ENCODE results near the gene SMYD3. TPM values are rescaled to one million over a fixed set of nuclear protein-coding genes. Genes with fewer than 3 reads are reported as not detected.

Gene SMYD3
- total RNA-seq, 1 donor from 2014 or later, result 35.4 TPM

GRCh38 chr1:245835386-245835785 lies 671.7 kb downstream of the SMYD3 start:
- TF ChIP-seq, protein P1, sequence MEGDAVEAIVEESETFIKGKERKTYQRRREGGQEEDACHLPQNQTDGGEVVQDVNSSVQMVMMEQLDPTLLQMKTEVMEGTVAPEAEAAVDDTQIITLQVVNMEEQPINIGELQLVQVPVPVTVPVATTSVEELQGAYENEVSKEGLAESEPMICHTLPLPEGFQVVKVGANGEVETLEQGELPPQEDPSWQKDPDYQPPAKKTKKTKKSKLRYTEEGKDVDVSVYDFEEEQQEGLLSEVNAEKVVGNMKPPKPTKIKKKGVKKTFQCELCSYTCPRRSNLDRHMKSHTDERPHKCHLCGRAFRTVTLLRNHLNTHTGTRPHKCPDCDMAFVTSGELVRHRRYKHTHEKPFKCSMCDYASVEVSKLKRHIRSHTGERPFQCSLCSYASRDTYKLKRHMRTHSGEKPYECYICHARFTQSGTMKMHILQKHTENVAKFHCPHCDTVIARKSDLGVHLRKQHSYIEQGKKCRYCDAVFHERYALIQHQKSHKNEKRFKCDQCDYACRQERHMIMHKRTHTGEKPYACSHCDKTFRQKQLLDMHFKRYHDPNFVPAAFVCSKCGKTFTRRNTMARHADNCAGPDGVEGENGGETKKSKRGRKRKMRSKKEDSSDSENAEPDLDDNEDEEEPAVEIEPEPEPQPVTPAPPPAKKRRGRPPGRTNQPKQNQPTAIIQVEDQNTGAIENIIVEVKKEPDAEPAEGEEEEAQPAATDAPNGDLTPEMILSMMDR (IDR thresholded peaks at IDR 0.05; ENCODE audit: unreplicated experiment), result no peak
- H3K4me1 Mint-ChIP-seq (ENCODE audit: unreplicated experiment), result no peaks in the 10 kb centered on the region
- no peak overlapping the region for H3K27ac Mint-ChIP-seq (ENCODE audit: unreplicated experiment)
- no peaks in the 10 kb centered on the region for H3K9me3 Mint-ChIP-seq (ENCODE audit: unreplicated experiment)
- DNase-seq (ENCODE audit: low spot score), result no peak
- H3K4me3 Mint-ChIP-seq (ENCODE audit: unreplicated experiment), result no peak overlapping the region
- H3K27me3 Mint-ChIP-seq (ENCODE audit: unreplicated experiment), result no peaks in the 10 kb centered on the region
- H3K36me3 Mint-ChIP-seq (ENCODE audit: low read depth, unreplicated experiment), result no peaks in the 10 kb centered on the region

GRCh38 chr1:245834002-245834401 lies 673.1 kb downstream of the SMYD3 start:
- no peaks in the 10 kb centered on the region for H3K4me1 Mint-ChIP-seq (ENCODE audit: unreplicated experiment)

GRCh38 chr1:245832771-245833527 lies 674.1 kb downstream of the SMYD3 start:
- Mint-ChIP-seq H3K36me3 (ENCODE audit: low read depth, unreplicated experiment) (no peaks in the 10 kb centered on the region), H3K9me3 (ENCODE audit: unreplicated experiment) (no peaks in the 10 kb centered on the region), H3K27me3 (ENCODE audit: unreplicated experiment) (no peaks in the 10 kb centered on the region), H3K27ac (ENCODE audit: unreplicated experiment) (no peak overlapping the region), H3K4me1 (ENCODE audit: unreplicated experiment) (no peaks in the 10 kb centered on the region), H3K4me3 (ENCODE audit: unreplicated experiment) (no peak overlapping the region)
- TF ChIP-seq, protein P1 (IDR thresholded peaks at IDR 0.05; ENCODE audit: unreplicated experiment), result no peak
- no peak for DNase-seq (ENCODE audit: low spot score)

More at GRCh38 chr1:245834002-245834401, 673.1 kb downstream of the SMYD3 start:
- no peaks in the 10 kb centered on the region for H3K36me3 Mint-ChIP-seq (ENCODE audit: low read depth, unreplicated experiment)
- H3K4me3 Mint-ChIP-seq (ENCODE audit: unreplicated experiment), result no peak overlapping the region
- TF ChIP-seq, protein P1 (IDR thresholded peaks at IDR 0.05; ENCODE audit: unreplicated experiment), result no peak
- no peak for DNase-seq (ENCODE audit: low spot score)
- H3K27ac Mint-ChIP-seq (ENCODE audit: unreplicated experiment), result no peak overlapping the region
- no peaks in the 10 kb centered on the region for H3K9me3 Mint-ChIP-seq (ENCODE audit: unreplicated experiment)
- H3K27me3 Mint-ChIP-seq (ENCODE audit: unreplicated experiment), result no peaks in the 10 kb centered on the region

DNA sequence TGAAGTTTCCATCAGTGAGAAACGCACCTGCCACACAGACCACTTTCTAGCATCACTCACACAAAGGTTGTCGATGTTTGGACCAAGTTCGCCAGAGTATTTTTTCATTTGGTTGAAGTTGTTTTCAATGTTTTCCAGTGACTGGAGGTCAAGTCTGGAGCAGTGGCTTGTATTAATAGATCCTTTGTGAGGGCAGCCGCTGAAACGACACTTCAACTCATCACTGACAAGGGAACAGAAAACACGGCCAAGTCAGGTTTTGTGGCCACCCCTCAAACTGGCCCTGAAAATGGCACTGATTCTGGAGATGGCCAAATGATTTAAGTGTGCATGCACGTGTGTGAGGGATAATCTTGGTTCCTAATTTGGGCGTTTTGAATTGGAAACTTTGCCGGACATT lies 675.6 kb downstream of the SMYD3 start:
- Mint-ChIP-seq H3K9me3 (ENCODE audit: unreplicated experiment) (no peaks in the 10 kb centered on the region), H3K27me3 (ENCODE audit: unreplicated experiment) (peaks cover 2% of the 10 kb centered on the region), H3K4me1 (ENCODE audit: unreplicated experiment) (peaks cover 8% of the 10 kb centered on the region), H3K4me3 (ENCODE audit: unreplicated experiment) (no peak overlapping the region), H3K36me3 (ENCODE audit: low read depth, unreplicated experiment) (peaks cover 2% of the 10 kb centered on the region), H3K27ac (ENCODE audit: unreplicated experiment) (no peak overlapping the region)
- TF ChIP-seq, protein P1 (IDR thresholded peaks at IDR 0.05; ENCODE audit: unreplicated experiment), result no peak
- DNase-seq (ENCODE audit: low spot score), result no peak

- no peak overlapping the region for H3K27ac Mint-ChIP-seq (ENCODE audit: unreplicated experiment)
- H3K9me3 Mint-ChIP-seq (ENCODE audit: unreplicated experiment), result no peaks in the 10 kb centered on the region
- peaks cover 9% of the 10 kb centered on the region for H3K4me1 Mint-ChIP-seq (ENCODE audit: unreplicated experiment)
- peaks cover 12% of the 10 kb centered on the region for H3K36me3 Mint-ChIP-seq (ENCODE audit: low read depth, unreplicated experiment)
- no peak for DNase-seq (ENCODE audit: low spot score)
- H3K27me3 Mint-ChIP-seq (ENCODE audit: unreplicated experiment), result peaks cover 2% of the 10 kb centered on the region
- TF ChIP-seq, protein P1 (IDR thresholded peaks at IDR 0.05; ENCODE audit: unreplicated experiment), result no peak
- no peak overlapping the region for H3K4me3 Mint-ChIP-seq (ENCODE audit: unreplicated experiment)
Observed at GRCh38 chr1:245829826-245830225, 677.3 kb downstream of the SMYD3 start.

Data from endothelial cell (in vitro differentiated cells).